Measurements from ENCODE around the gene ABCA3.
"Not testable (repeated sequence)": the region's sequence is repeated elsewhere in the genome, so short reads cannot be mapped to it uniquely, and the experiment has no call there.

Gene ABCA3

DNA sequence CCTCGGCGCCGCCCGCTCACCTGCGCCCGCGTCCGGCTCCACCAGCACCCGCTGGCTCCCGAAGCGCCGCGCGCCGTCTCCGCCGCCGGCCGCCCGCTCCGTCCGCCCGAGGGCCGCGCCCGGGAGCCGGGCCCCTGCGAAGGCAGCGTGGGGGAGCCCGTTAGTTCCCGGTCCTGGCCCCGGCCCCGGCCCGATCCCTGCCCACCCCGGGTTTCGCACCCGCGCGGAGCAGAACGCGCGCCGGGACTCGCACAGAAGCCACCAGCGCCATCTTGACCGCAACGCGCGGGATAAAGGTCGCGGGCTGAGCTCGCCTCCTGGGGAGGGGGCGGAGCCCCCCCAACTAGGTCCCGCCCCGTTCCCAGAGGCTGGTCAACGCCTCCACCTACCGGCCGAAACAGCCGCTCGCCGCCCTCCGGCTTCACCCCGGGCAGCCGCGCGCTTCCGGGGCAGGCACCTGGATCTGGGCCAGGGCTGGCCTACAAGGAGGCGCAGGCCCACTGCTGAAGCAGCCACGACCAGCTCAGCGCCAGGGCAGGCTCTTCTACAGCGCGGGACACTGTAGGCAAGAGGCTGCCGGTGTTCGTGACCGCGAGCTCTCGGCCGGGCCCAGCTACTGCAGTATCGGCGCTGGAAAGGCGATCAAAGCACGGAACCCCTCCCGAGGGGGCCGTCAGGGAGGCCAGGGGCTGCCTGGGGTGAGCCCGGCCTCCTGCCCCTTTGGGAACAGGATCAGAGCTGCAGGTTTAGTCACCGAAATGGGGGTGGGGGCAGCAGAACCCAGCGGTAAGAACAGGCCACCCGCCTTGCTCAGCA lies 89.0 kb downstream of the ABCA3 start, which contains the start of gene ECI1:
ECI1 (minus strand) TSS at position 292 of the 816 bp plus-strand sequence; CDS start at position 271, 21 bp downstream.
- WGBS, 2 experiments (ENCODE audit: insufficient coverage in 2 of 2) = 4 to 8% methylated on average over 36 to 67 of the region's 88 CpGs
- Histone ChIP-seq H3K4me1 (ENCODE audit: control insufficient read depth, insufficient read depth, low read length, poor library complexity, severe bottlenecking) (peaks cover 13% of the 10 kb centered on the region), H3K36me3 (ENCODE audit: control insufficient read depth, insufficient read depth, low read length) (peaks cover 54% of the 10 kb centered on the region), H3K4me3 (ENCODE audit: extremely low read depth, insufficient read depth, low read length, poor library complexity, severe bottlenecking) (peak within 1 kb of the TSS; percentile 46), H3K9me3 (ENCODE audit: control insufficient read depth, low read length) (no peaks in the 10 kb centered on the region), H3K27ac (ENCODE audit: low read depth, low read length, severe bottlenecking) (peak within 1 kb of the TSS; percentile 89)

DNA sequence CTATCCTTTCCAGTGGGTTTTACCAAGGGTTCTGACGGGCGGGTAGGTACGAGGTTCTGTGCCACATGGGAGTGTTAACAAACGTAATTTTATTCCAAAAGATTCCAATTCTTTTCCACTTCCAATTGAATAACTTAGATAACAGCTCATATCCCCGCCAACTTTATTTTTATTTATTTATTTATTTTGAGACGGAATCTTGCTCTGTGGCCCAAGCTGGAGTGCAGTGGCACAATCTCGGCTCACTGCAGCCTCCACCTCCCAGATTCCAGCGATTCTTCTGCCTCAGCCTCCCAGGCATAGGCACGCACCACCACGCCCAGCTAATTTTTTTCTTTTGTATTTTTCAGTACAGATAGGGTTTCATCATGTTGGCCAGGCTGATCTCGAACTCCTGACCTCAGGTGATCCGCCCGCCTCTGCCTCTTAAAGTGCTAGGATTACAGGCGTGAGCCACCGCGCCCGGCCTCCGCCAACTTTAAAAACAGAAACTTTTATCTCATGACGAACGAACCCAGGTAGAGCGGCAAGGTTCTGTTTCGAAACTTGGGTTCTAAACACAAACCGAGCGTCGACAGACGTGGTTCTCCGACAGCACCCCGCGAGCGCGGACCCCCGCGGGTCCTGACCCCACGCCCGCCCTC lies 89.8 kb downstream of the ABCA3 start:
- Histone ChIP-seq H3K4me3 (ENCODE audit: extremely low read depth, insufficient read depth, low read length, poor library complexity, severe bottlenecking) (peak overlapping the region; percentile 46), H3K4me1 (ENCODE audit: control insufficient read depth, insufficient read depth, low read length, poor library complexity, severe bottlenecking) (peaks cover 13% of the 10 kb centered on the region), H3K27ac (ENCODE audit: low read depth, low read length, severe bottlenecking) (peak overlapping the region; percentile 89), H3K36me3 (ENCODE audit: control insufficient read depth, insufficient read depth, low read length) (peaks cover 54% of the 10 kb centered on the region), H3K9me3 (ENCODE audit: control insufficient read depth, low read length) (no peaks in the 10 kb centered on the region)
- WGBS, 2 experiments (ENCODE audit: insufficient coverage in 2 of 2) = 6 to 11% methylated on average over 24 to 33 of the region's 35 CpGs

DNA sequence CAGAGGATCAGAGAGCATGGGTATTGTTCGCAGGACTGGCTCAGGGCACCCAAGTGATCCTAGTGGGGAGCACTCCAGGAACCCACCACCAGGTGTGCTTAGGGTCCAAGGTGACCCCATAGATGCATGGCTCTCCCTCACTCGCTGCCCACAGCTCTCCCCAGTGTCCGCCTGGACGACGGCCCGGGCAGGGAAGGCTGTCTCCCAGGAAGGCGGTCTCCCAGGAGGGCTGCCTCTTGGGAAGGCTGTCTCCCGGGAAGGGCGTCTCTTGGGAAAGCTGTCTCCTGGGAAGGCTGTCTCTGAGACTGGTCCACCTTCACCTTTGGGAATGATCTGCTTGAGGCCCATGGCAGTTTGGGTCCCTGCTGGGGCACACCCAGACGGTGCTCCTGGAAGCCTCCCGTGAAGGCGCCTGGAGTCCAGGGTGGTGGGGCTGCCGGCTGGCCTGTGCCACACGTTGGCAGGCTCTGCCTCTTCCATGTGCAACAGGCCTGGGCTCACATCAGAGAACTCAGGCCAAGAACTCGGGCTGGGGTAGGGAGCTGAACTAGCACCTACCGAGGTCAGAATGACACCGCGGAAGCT lies 94.1 kb downstream of the ABCA3 start:
- no peak overlapping the region for H3K27ac ChIP-seq (ENCODE audit: low read depth, low read length, severe bottlenecking)
- H3K4me1 ChIP-seq (ENCODE audit: control insufficient read depth, insufficient read depth, low read length, poor library complexity, severe bottlenecking) = no peaks in the 10 kb centered on the region
- no peaks in the 10 kb centered on the region for H3K9me3 ChIP-seq (ENCODE audit: control insufficient read depth, low read length)
- 96% methylated on average over 16 to 18 of the region's 18 CpGs for WGBS, 2 experiments (ENCODE audit: insufficient coverage in 2 of 2)
- peaks cover 58% of the 10 kb centered on the region for H3K36me3 ChIP-seq (ENCODE audit: control insufficient read depth, insufficient read depth, low read length)
- no peak overlapping the region for H3K4me3 ChIP-seq (ENCODE audit: extremely low read depth, insufficient read depth, low read length, poor library complexity, severe bottlenecking)

DNA sequence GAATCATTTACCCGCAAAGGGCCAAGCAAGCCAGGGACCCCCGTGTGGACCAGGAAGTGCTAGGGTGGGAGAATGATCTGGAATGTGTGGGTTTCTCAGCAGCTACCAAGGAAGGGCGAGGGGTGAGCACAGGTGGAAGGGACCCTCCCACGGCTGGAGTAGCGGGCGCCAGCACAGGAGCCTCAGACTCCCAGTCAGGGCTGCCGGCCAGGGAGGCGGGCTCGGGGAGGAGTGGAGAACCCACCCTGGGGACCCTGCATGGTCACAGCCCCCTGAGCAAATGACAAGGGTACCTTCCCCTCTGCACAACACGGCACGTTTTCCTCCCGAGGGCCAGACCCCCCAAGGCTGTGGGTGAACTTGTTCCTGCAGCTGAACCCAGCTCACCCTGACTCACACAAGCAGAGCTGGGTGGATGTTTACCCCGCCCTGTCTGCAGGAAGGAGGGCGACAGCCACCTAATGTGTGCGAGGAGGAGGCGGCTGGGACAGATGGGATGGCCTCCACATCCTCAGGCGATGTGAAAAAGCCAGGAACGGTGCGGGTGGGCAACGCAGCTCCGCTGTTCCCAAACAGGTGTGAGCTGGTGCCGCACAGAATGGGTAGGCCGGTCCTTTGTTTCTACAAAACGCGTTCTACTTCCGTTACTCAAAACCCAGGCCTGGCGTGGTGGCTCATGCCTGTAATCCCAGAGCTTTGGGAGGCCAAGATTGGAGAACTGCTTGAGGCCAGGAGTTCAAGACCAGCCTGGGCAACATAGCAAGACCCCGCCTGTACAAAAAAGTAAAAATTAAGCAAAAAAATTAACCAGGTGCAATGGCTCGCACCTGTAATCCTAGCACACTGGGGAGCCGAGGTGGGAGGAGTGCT lies 95.4 kb downstream of the ABCA3 start:
- Histone ChIP-seq H3K4me1 (ENCODE audit: control insufficient read depth, insufficient read depth, low read length, poor library complexity, severe bottlenecking) (no peaks in the 10 kb centered on the region), H3K4me3 (ENCODE audit: extremely low read depth, insufficient read depth, low read length, poor library complexity, severe bottlenecking) (no peak overlapping the region), H3K36me3 (ENCODE audit: control insufficient read depth, insufficient read depth, low read length) (peaks cover 58% of the 10 kb centered on the region), H3K27ac (ENCODE audit: low read depth, low read length, severe bottlenecking) (no peak overlapping the region), H3K9me3 (ENCODE audit: control insufficient read depth, low read length) (no peaks in the 10 kb centered on the region)
- 95% methylated on average over 27 to 29 of the region's 30 CpGs for WGBS, 2 experiments (ENCODE audit: insufficient coverage in 2 of 2)

DNA sequence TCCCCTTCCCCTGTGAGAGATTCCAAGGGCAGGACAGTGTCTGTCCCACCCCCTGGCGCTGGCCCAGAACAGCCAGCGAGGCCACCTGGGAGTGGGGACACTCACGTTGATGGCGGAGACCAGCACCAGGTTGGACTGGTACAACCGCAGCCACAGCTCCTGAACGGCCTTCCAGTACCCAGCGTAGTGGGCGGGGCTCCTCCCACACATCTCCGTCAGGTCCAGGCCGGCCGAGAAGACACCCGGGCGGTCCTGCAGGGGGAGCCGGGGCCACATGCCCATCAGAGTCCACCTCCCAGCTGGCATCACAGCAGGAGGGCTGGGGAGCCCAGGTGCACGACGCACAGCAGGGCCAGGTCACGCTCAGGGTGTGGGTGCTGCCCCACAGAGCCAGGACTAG lies 96.2 kb downstream of the ABCA3 start:
- no peak overlapping the region for H3K4me3 ChIP-seq (ENCODE audit: extremely low read depth, insufficient read depth, low read length, poor library complexity, severe bottlenecking)
- no peaks in the 10 kb centered on the region for H3K9me3 ChIP-seq (ENCODE audit: control insufficient read depth, low read length)
- WGBS, 2 experiments (ENCODE audit: insufficient coverage in 2 of 2) = 87 to 90% methylated on average over 17 of the region's 17 CpGs
- peaks cover 62% of the 10 kb centered on the region for H3K36me3 ChIP-seq (ENCODE audit: control insufficient read depth, insufficient read depth, low read length)
- H3K27ac ChIP-seq (ENCODE audit: low read depth, low read length, severe bottlenecking) = no peak overlapping the region
- H3K4me1 ChIP-seq (ENCODE audit: control insufficient read depth, insufficient read depth, low read length, poor library complexity, severe bottlenecking) = no peaks in the 10 kb centered on the region

DNA sequence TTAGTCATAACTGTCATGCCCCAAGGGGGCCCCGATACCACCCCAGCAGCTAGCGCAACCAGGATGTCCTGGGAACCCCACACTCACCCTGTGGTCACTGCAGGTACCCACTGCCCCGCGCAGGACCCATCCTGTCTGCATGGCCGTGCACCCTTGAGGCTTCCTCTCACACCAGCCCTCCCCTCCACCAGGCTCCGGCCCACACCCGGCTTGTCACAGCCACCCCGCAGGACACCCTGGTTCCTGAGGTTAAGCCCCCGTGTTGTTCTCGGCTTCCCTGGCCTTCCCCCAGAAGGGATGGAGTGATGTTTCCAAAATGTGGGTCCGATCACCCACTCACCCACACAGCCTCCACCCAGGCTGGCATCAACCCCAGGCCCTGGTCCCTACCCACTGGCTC lies 96.7 kb downstream of the ABCA3 start:
- peaks cover 57% of the 10 kb centered on the region for H3K36me3 ChIP-seq (ENCODE audit: control insufficient read depth, insufficient read depth, low read length)
- WGBS, 2 experiments (ENCODE audit: insufficient coverage in 2 of 2) = 94 to 99% methylated on average over 6 to 8 of the region's 11 CpGs
- H3K4me3 ChIP-seq (ENCODE audit: extremely low read depth, insufficient read depth, low read length, poor library complexity, severe bottlenecking) = no peak overlapping the region
- no peaks in the 10 kb centered on the region for H3K4me1 ChIP-seq (ENCODE audit: control insufficient read depth, insufficient read depth, low read length, poor library complexity, severe bottlenecking)
- H3K27ac ChIP-seq (ENCODE audit: low read depth, low read length, severe bottlenecking) = no peak overlapping the region
- H3K9me3 ChIP-seq (ENCODE audit: control insufficient read depth, low read length) = no peaks in the 10 kb centered on the region

- WGBS, 2 experiments (ENCODE audit: insufficient coverage in 2 of 2) = 95 to 97% methylated on average over 19 of the region's 19 CpGs
- Histone ChIP-seq H3K4me3 (ENCODE audit: extremely low read depth, insufficient read depth, low read length, poor library complexity, severe bottlenecking) (no peak overlapping the region), H3K27ac (ENCODE audit: low read depth, low read length, severe bottlenecking) (no peak overlapping the region), H3K9me3 (ENCODE audit: control insufficient read depth, low read length) (no peaks in the 10 kb centered on the region), H3K4me1 (ENCODE audit: control insufficient read depth, insufficient read depth, low read length, poor library complexity, severe bottlenecking) (no peaks in the 10 kb centered on the region), H3K36me3 (ENCODE audit: control insufficient read depth, insufficient read depth, low read length) (peaks cover 54% of the 10 kb centered on the region)
Observed at GRCh38 chr16:2243031-2243528, 97.4 kb downstream of the ABCA3 start.

GRCh38 chr16:2242598-2242997 lies 97.9 kb downstream of the ABCA3 start:
- Histone ChIP-seq H3K4me1 (ENCODE audit: control insufficient read depth, insufficient read depth, low read length, poor library complexity, severe bottlenecking) (peaks cover under 1% of the 10 kb centered on the region), H3K27ac (ENCODE audit: low read depth, low read length, severe bottlenecking) (no peak overlapping the region), H3K4me3 (ENCODE audit: extremely low read depth, insufficient read depth, low read length, poor library complexity, severe bottlenecking) (no peak overlapping the region), H3K36me3 (ENCODE audit: control insufficient read depth, insufficient read depth, low read length) (peaks cover 54% of the 10 kb centered on the region), H3K9me3 (ENCODE audit: control insufficient read depth, low read length) (no peaks in the 10 kb centered on the region)
- whole genome bisulfite sequencing, 2 experiments (ENCODE audit: insufficient coverage in 2 of 2) = 97% methylated on average over 11 of the region's 11 CpGs

GRCh38 chr16:2240331-2240730 lies 100.2 kb downstream of the ABCA3 start:
- H3K36me3 ChIP-seq (ENCODE audit: control insufficient read depth, insufficient read depth, low read length) = peaks cover 39% of the 10 kb centered on the region
- not testable (repeated sequence) for H3K9me3 ChIP-seq (ENCODE audit: control insufficient read depth, low read length); H3K4me3 ChIP-seq (ENCODE audit: extremely low read depth, insufficient read depth, low read length, poor library complexity, severe bottlenecking)

More at GRCh38 chr16:2240331-2240730, 100.2 kb downstream of the ABCA3 start:
- not testable (repeated sequence) for H3K27ac ChIP-seq (ENCODE audit: low read depth, low read length, severe bottlenecking)
- WGBS, 2 experiments (ENCODE audit: insufficient coverage in 2 of 2) = 92 to 96% methylated on average over 5 to 7 of the region's 9 CpGs
- peaks cover 13% of the 10 kb centered on the region for H3K4me1 ChIP-seq (ENCODE audit: control insufficient read depth, insufficient read depth, low read length, poor library complexity, severe bottlenecking)
